Motor neuron (in vitro differentiated cells): ENCODE measurements around the gene FNDC3A. TPM values are rescaled to one million over a fixed set of nuclear protein-coding genes. Genes with fewer than 3 reads are reported as not detected.

Experiments
- ATAC-seq, 8 experiments: fragments of 200-7000 bp; cut with Tn5 transposase; replicated peaks in 6 of 8; 2 replicates each; pipeline ENCODE4 v1.8.0; 2021; ENCODE audit warnings: mild to moderate bottlenecking in 8 of 8, moderate library complexity in 8 of 8
- H3K27ac ChIP-seq, 2 donors: fragments of 250-450 bp; sonication (Bioruptor Pico); 2 replicates each; pipeline ENCODE4 v1.9.0; 2021; ENCODE audit warnings: antibody characterized with exemption in 2 of 2, mild to moderate bottlenecking in 2 of 2, moderate library complexity in 1 of 2
- H3K4me1 ChIP-seq, 2 donors: fragments of 250-450 bp; sonication (Bioruptor Pico); replicated peaks in 1 of 2; 2 replicates each; pipeline ENCODE4 v1.6.1; 2021; ENCODE audit warnings: antibody characterized with exemption in 2 of 2, mild to moderate bottlenecking in 2 of 2, moderate library complexity in 1 of 2
- H3K4me3 ChIP-seq, 5 donors: fragments of 250-450 bp; sonication (Bioruptor Pico); 2 replicates each; pipeline ENCODE4 v1.9.0; 2021; ENCODE audit warnings: antibody characterized with exemption in 5 of 5, mild to moderate bottlenecking in 5 of 5, moderate library complexity in 4 of 5
- WGBS, 10 experiments: fragments of 450-650 bp; shearing (Covaris generic); methylation state at CpG; one replicate each; pipeline ENCODE4 v1.0.0; 2022; 5-methylcytosine and 5-hydroxymethylcytosine counted together
- in situ Hi-C, 9 experiments: fragments of 400-800 bp; cut with MboI; loops; one replicate each; pipeline ENCODE4 v1.15.0; 2021; ENCODE audit warnings: low sequenced_read_pairs in 9 of 9, low pct_unique_long_range_greater_than_20kb in 2 of 9; ENCODE audit not compliant: unreplicated experiment in 9 of 9
- total RNA-seq, 8 experiments: library from RNA; unstranded; fragments of 300-600 nt; gene quantifications; 2 replicates each; pipeline versions ENCODE4 v1.2.3 to v1.2.4, GENCODE V29; 2022

FNDC3A gene
- total RNA-seq, 8 experiments from 2014 or later: 41.0 to 83.4 (median 49.5) TPM

DNA sequence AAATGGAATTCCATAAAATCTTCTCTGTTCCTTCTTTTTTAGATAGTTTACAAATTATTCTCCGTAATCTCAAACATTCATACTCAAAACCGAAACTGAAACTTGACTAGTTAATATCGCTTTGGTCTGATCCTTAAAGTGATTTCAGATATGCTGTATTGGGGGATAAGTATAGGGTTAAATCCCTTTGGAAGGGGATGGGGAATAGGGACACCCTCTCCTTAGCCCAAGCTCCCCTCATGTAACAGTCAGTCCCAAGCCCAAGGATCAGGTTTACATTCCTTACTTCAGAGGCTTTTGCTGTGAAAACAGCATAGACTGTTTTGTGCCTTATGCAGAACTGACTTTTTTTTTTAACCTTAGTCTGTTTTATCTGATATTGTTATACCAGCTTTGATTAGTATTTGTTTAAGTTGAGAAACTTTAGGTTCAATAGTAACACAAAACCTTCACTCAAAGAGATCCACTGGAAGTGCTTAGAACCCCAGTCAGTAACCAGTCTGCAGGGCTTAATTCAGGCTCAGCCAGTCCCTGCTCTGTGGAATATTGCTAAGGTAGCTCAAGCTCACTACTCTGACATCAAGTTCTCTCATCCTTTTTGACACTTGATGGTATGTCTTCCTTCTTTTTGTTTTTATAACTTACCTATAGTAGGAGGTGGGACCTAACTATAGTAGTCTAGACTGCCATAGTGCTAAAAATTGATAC is 282.5 kb downstream of the FNDC3A start:
- Histone ChIP-seq H3K27ac (no peak overlapping the region), H3K4me1 (no peaks in the 10 kb centered on the region), H3K4me3 (no peak overlapping the region)
- WGBS, 10 experiments: 90 to 100% (median 96%) methylated on average over 1 to 3 of the region's 3 CpGs; no CpG with 5 or more reads in 1 of the 10 experiments
- in situ Hi-C loops: no loop called here
- no peak for ATAC-seq

Other genes starting within 250 kb of the FNDC3A start
- under 1 TPM in 5 of 8 experiments, not detected in 3; 0.13 to 0.54 (median 0.21) TPM for gene MLNR, start 244.4 kb downstream of the FNDC3A start, total RNA-seq